Measurements from ENCODE around the gene PIR. TPM values are rescaled to one million over a fixed set of nuclear protein-coding genes. Genes with fewer than 3 reads are reported as not detected.
A peak's percentile ranks its signal among the peaks of the same experiment; 100 is the strongest.

The PIR gene
- total and polyA plus RNA-seq, 2 experiments from 2014 or later, result 14.3 to 18.6 TPM

DNA sequence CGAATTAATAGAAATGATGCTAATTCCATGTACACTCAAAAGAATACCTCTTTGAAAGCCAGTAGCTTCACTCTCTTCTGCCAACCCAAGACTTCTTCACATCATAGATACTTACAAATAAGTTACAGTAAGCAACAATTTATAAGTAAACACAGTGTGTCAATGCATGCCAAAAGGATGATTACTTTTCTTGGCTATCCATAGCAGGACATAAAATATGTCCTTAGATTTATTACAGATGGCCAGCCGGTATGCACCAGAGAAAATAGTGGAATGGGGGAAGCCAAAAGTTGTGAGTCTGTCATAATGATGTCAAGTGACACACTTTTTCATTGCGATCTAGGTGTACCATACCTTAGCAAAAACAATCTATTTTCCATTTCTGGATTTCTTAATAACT lies 6.8 kb upstream of the PIR start:
- Histone ChIP-seq H3K4me1 (ENCODE audit: insufficient read depth) (no peaks in the 10 kb centered on the region), H3K9me3 (ENCODE audit: low read depth) (no peaks in the 10 kb centered on the region), H4K20me1 (ENCODE audit: insufficient read depth, poor library complexity, severe bottlenecking) (no peaks in the 10 kb centered on the region), H3K36me3 (replicated peaks; ENCODE audit: insufficient read depth, low read depth) (no peaks in the 10 kb centered on the region), H2AFZ (no peak overlapping the region), H3K79me2 (no peaks in the 10 kb centered on the region), H3K4me2 (no peak overlapping the region), H3K27ac (no peak overlapping the region), H3K9me2 (replicated peaks; ENCODE audit: insufficient read depth) (no peaks in the 10 kb centered on the region), H3K4me3 (no peak overlapping the region), H3K27me3 (no peaks in the 10 kb centered on the region)
- DNase-seq (ENCODE audit: low spot score), result no peak
- TF ChIP-seq EZH2 (IDR thresholded peaks at IDR 0.05; ENCODE audit: borderline replicate concordance), result no peak
- no peak for TF ChIP-seq CTCF (IDR thresholded peaks at IDR 0.05; ENCODE audit: poor library complexity)
- TF ChIP-seq EZH2phosphoT487 (IDR thresholded peaks at IDR 0.05; ENCODE audit: low read depth, severe bottlenecking, unreplicated experiment), result no peak
- WGBS (ENCODE audit: low lambda C conversion rate, missing lambda C conversion rate), result 87% methylated on average over 3 of the region's 3 CpGs

- no peaks in the 10 kb centered on the region for H4K20me1 ChIP-seq (ENCODE audit: insufficient read depth, poor library complexity, severe bottlenecking)
These were observed 5.6 kb upstream of the PIR start for GRCh38 chrX:15498741-15499140.

DNA sequence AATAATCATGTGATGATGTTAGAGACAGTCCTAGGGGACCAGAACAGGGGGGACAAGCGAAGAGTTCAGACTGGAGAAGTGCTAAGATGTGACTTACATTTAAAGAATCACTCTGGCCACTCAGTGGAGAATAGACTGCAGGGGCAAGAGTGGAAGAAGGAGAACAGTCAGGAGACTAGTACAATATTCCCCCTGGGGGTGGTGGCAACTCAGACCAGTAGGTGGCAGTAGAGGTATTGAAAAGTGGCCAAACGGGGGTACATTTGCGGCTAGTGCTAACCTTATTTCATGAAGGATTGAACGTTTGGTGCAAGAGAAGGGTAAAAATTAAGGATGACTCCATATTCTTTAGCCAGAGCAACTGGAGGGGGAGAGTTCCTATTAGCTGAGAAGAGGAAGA lies 4.7 kb upstream of the PIR start:
- Histone ChIP-seq H3K79me2 (no peaks in the 10 kb centered on the region), H3K36me3 (replicated peaks; ENCODE audit: insufficient read depth, low read depth) (no peaks in the 10 kb centered on the region), H2AFZ (no peak overlapping the region), H3K4me1 (ENCODE audit: insufficient read depth) (no peaks in the 10 kb centered on the region), H3K9me3 (ENCODE audit: low read depth) (no peaks in the 10 kb centered on the region), H3K4me2 (no peak overlapping the region), H3K4me3 (no peak overlapping the region), H3K27ac (no peak overlapping the region), H3K9me2 (replicated peaks; ENCODE audit: insufficient read depth) (no peaks in the 10 kb centered on the region), H4K20me1 (ENCODE audit: insufficient read depth, poor library complexity, severe bottlenecking) (no peaks in the 10 kb centered on the region), H3K27me3 (no peaks in the 10 kb centered on the region)
- 6% methylated on average over 4 of the region's 4 CpGs for WGBS (ENCODE audit: low lambda C conversion rate, missing lambda C conversion rate)
- peak; percentile 75 for DNase-seq (ENCODE audit: low spot score)
- no peak for TF ChIP-seq EZH2 (IDR thresholded peaks at IDR 0.05; ENCODE audit: borderline replicate concordance)
- TF ChIP-seq EZH2phosphoT487 (IDR thresholded peaks at IDR 0.05; ENCODE audit: low read depth, severe bottlenecking, unreplicated experiment), result no peak
- peak; percentile 67 for TF ChIP-seq CTCF (IDR thresholded peaks at IDR 0.05; ENCODE audit: poor library complexity)

More at GRCh38 chrX:15498741-15499140, 5.6 kb upstream of the PIR start:
- no peak overlapping the region for H2AFZ ChIP-seq
- no peak for DNase-seq (ENCODE audit: low spot score)
- H3K27me3 ChIP-seq, result no peaks in the 10 kb centered on the region
- 91% methylated on average over 2 of the region's 2 CpGs for WGBS (ENCODE audit: low lambda C conversion rate, missing lambda C conversion rate)
- no peaks in the 10 kb centered on the region for H3K36me3 ChIP-seq (replicated peaks; ENCODE audit: insufficient read depth, low read depth)
- no peaks in the 10 kb centered on the region for H3K9me2 ChIP-seq (replicated peaks; ENCODE audit: insufficient read depth)
- TF ChIP-seq EZH2phosphoT487 (IDR thresholded peaks at IDR 0.05; ENCODE audit: low read depth, severe bottlenecking, unreplicated experiment), result no peak
- TF ChIP-seq CTCF (IDR thresholded peaks at IDR 0.05; ENCODE audit: poor library complexity), result no peak
- no peak for TF ChIP-seq EZH2 (IDR thresholded peaks at IDR 0.05; ENCODE audit: borderline replicate concordance)
- H3K4me1 ChIP-seq (ENCODE audit: insufficient read depth), result no peaks in the 10 kb centered on the region
- H3K4me3 ChIP-seq, result no peak overlapping the region
- no peak overlapping the region for H3K27ac ChIP-seq
- H3K4me2 ChIP-seq, result no peak overlapping the region
- H3K9me3 ChIP-seq (ENCODE audit: low read depth), result no peaks in the 10 kb centered on the region
- H3K79me2 ChIP-seq, result no peaks in the 10 kb centered on the region

- no peak overlapping the region for H3K4me3 ChIP-seq
- TF ChIP-seq CTCF (IDR thresholded peaks at IDR 0.05; ENCODE audit: poor library complexity) (no peak), EZH2 (IDR thresholded peaks at IDR 0.05; ENCODE audit: borderline replicate concordance) (no peak), EZH2phosphoT487 (IDR thresholded peaks at IDR 0.05; ENCODE audit: low read depth, severe bottlenecking, unreplicated experiment) (no peak)
- H4K20me1 ChIP-seq (ENCODE audit: insufficient read depth, poor library complexity, severe bottlenecking), result no peaks in the 10 kb centered on the region
- no peak overlapping the region for H3K27ac ChIP-seq
- H3K79me2 ChIP-seq, result no peaks in the 10 kb centered on the region
- no peaks in the 10 kb centered on the region for H3K9me3 ChIP-seq (ENCODE audit: low read depth)
- no peaks in the 10 kb centered on the region for H3K9me2 ChIP-seq (replicated peaks; ENCODE audit: insufficient read depth)
- H3K4me1 ChIP-seq (ENCODE audit: insufficient read depth), result no peaks in the 10 kb centered on the region
- WGBS (ENCODE audit: low lambda C conversion rate, missing lambda C conversion rate), result 63% methylated on average over 4 of the region's 4 CpGs
- DNase-seq (ENCODE audit: low spot score), result no peak
- no peaks in the 10 kb centered on the region for H3K36me3 ChIP-seq (replicated peaks; ENCODE audit: insufficient read depth, low read depth)
- H3K27me3 ChIP-seq, result no peaks in the 10 kb centered on the region
- no peak overlapping the region for H2AFZ ChIP-seq
- H3K4me2 ChIP-seq, result no peak overlapping the region
These were observed 3.7 kb upstream of the PIR start for GRCh38 chrX:15496824-15497223.

Measured in hepatocyte (in vitro differentiated cells).